HepG2 (cell line): ENCODE results near the gene BLOC1S1. TPM values are rescaled to one million over a fixed set of nuclear protein-coding genes. Genes with fewer than 3 reads are reported as not detected.

ENCODE experiments used
- ATAC-seq: fragments of 200-7000 bp; cut with Tn5 transposase; 3 replicates; pipeline ENCODE4 v1.9.1; 2020; ENCODE audit warnings: mild to moderate bottlenecking, moderate library complexity
- BruUV-seq: library from RNA; stranded (reverse); fragments of 400-500 nt; replicated peaks from 2 replicates; lab custom pipeline; 2021; lab: Mats Ljungman, UMichigan
- CTCF ChIA-PET: fragments of 300-600 bp; formaldehyde crosslinking; extraction: SDS; loops from one replicate; lab custom pipeline; 2021; ENCODE audit warnings: low total read pairs, inconsistent platforms, low intra/inter-chr PET ratio; lab: Yijun Ruan, JAX
- POLR2A ChIA-PET: fragments of 350-600 bp; sonication (Branson Sonifier 250); formaldehyde crosslinking; loops from one replicate; lab custom pipeline; 2020; ENCODE audit warnings: antibody characterized with exemption, inconsistent platforms; lab: Yijun Ruan, JAX
- DNase-seq: peaks from one replicate; pipeline ENCODE4 v3.0.0-alpha.2; 2015; ENCODE audit warnings: low spot score
- FAIRE-seq: peaks from 3 replicates; lab custom pipeline; 2011; peaks lifted over from hg19 to GRCh38; lab: Jason Lieb, UNC
- H2AFZ ChIP-seq: one replicate; pipeline ENCODE4 v1.6.1; 2011; ENCODE audit warnings: low read length, inconsistent platforms
- H3K27ac ChIP-seq: fragments of 300-600 bp; 3 replicates; pipeline ENCODE4 v1.8.0; 2011; ENCODE audit warnings: mixed run types, mild to moderate bottlenecking, mixed read lengths, low read length, inconsistent platforms; ENCODE audit not compliant: insufficient read depth; ENCODE audit errors: extremely low read length
- H3K27me3 ChIP-seq, 2 experiments: fragments of 200-600 bp in 1 of 2; 2 replicates in 1 of 2; 3 replicates in 1 of 2; pipeline versions ENCODE4 v1.6.0 to v1.8.0; 2011; ENCODE audit warnings: low read length in 2 of 2, mild to moderate bottlenecking in 2 of 2, moderate library complexity in 2 of 2, inconsistent platforms in 1 of 2; ENCODE audit not compliant: insufficient read depth in 2 of 2, control insufficient read depth in 1 of 2
- H3K36me3 ChIP-seq, 2 experiments: fragments of 200-600 bp in 1 of 2; replicated peaks in 1 of 2; 2 replicates in 1 of 2; 3 replicates in 1 of 2; pipeline versions ENCODE4 v1.5.1 to v1.8.0; 2011; ENCODE audit warnings: low read length in 2 of 2, inconsistent platforms in 1 of 2; ENCODE audit not compliant: insufficient read depth in 2 of 2, control insufficient read depth in 1 of 2
- H3K4me1 ChIP-seq: 2 replicates; pipeline ENCODE4 v1.5.1; 2012; ENCODE audit warnings: low read length, inconsistent platforms; ENCODE audit not compliant: insufficient read depth
- H3K4me2 ChIP-seq: 2 replicates; pipeline ENCODE4 v1.6.0; 2011; ENCODE audit warnings: low read depth, low read length, inconsistent platforms
- H3K4me3 ChIP-seq, 3 experiments: fragments of 200-600 bp in 1 of 3; sonication (generic), shearing (Covaris generic) in 1 of 3; replicated peaks in 1 of 3; 2 replicates each; pipeline ENCODE4 v1.5.1; 2011 to 2016; ENCODE audit warnings: low read length in 3 of 3, inconsistent platforms in 2 of 3, low read depth in 2 of 3, mild to moderate bottlenecking in 2 of 3, control low read depth in 1 of 3, mixed read lengths in 1 of 3; ENCODE audit not compliant: insufficient read depth in 1 of 3
- H3K79me2 ChIP-seq: one replicate; pipeline ENCODE4 v1.6.1; 2011; ENCODE audit warnings: low read length, inconsistent platforms; ENCODE audit not compliant: insufficient read depth
- H3K9ac ChIP-seq: 2 replicates; pipeline ENCODE4 v1.6.0; 2011; ENCODE audit warnings: mild to moderate bottlenecking, low read depth, low read length, inconsistent platforms; ENCODE audit not compliant: insufficient read depth
- H3K9me3 ChIP-seq: 2 replicates; pipeline ENCODE4 v1.5.1; 2012; ENCODE audit warnings: mild to moderate bottlenecking, low read length
- H4K20me1 ChIP-seq: 2 replicates; pipeline ENCODE4 v1.6.0; 2011; ENCODE audit warnings: inconsistent platforms, mild to moderate bottlenecking, low read length, moderate library complexity; ENCODE audit not compliant: insufficient read depth
- KLF6 ChIP-seq: IDR thresholded peaks from 2 replicates; pipeline ENCODE4 v1.8.0; 2016; ENCODE audit warnings: missing biosample characterization, missing genetic modification reagents
- MBNL3 ChIP-seq: fragments of 250-450 bp; sonication (Bioruptor Pico); conservative IDR thresholded peaks from 2 replicates; pipeline ENCODE4 v1.8.0; 2022; ENCODE audit warnings: mild to moderate bottlenecking, inconsistent platforms
- NFYC ChIP-seq: IDR thresholded peaks from 2 replicates; pipeline ENCODE4 v1.6.1; 2016; ENCODE audit warnings: missing genetic modification reagents, missing compliant biosample characterization
- RBM39 ChIP-seq: fragments of 200-400 bp; formaldehyde crosslinking; IDR thresholded peaks from one replicate; pipeline ENCODE4 v1.6.1; 2018; ENCODE audit warnings: antibody characterized with exemption, mild to moderate bottlenecking, low read depth, low read length; ENCODE audit not compliant: poor library complexity, severe bottlenecking
- ZIK1 ChIP-seq: sonication (generic); formaldehyde crosslinking; IDR thresholded peaks from 2 replicates; pipeline ENCODE4 v1.5.0; 2020; ENCODE audit warnings: mild to moderate bottlenecking, low read depth, missing genetic modification reagents, borderline replicate concordance
- ZNF549 ChIP-seq: sonication (generic); formaldehyde crosslinking; IDR thresholded peaks from 2 replicates; pipeline ENCODE4 v1.5.0; 2020; ENCODE audit warnings: missing genetic modification reagents
- ZNF75D ChIP-seq: sonication (generic); formaldehyde crosslinking; IDR thresholded peaks from 2 replicates; pipeline ENCODE4 v1.8.1; 2023; ENCODE audit warnings: missing genetic modification reagents, mild to moderate bottlenecking, borderline replicate concordance
- ZNF792 ChIP-seq: IDR thresholded peaks from 2 replicates; pipeline ENCODE4 v1.6.1; 2016
- WGBS: methylation state at CpG from one replicate; pipeline ENCODE4 v1.1.6; 2017; ENCODE audit warnings: low lambda C conversion rate; 5-methylcytosine and 5-hydroxymethylcytosine counted together
- in situ Hi-C: cut with HindIII; loops from 2 replicates; pipeline ENCODE4 v1.10.0; 2017; ENCODE audit warnings: low pct_unique_long_range_greater_than_20kb; ENCODE audit not compliant: extremely low pct_ligation_motif_present
- intact Hi-C: fragments of 100-400 bp; cut with micrococcal nuclease; formaldehyde crosslinking; loops from one replicate; pipeline ENCODE4 v1.10.0; 2022; ENCODE audit not compliant: unreplicated experiment
- polyA plus RNA-seq, 8 experiments: library from polyadenylated mRNA; depleted of rRNA in 3 of 8; stranded (reverse) in 7 of 8; unstranded in 1 of 8; fragments of >200 nt; fragmentation: Illumina TruSeq in 4 of 8; extraction: Trizol in 4 of 8; gene quantifications; 2 replicates each; pipeline versions ENCODE4 v1.2.1 to v1.2.3, GENCODE V29; 2011 to 2016; ENCODE audit warnings: low read depth in 4 of 8, missing spikeins in 1 of 8, mixed read lengths in 1 of 8; ENCODE audit not compliant: insufficient read depth in 1 of 8
- total RNA-seq, 5 experiments: library from RNA; depleted of rRNA; stranded (reverse); fragments of >200 nt; fragmentation: Illumina TruSeq; extraction: Trizol; gene quantifications; 2 replicates each; pipeline ENCODE4 v1.2.3, GENCODE V29; 2016; ENCODE audit warnings: low read depth in 1 of 5
- TF ChIP-seq, protein P1 (sequence below), 2 experiments: sonication (generic) in 1 of 2; formaldehyde crosslinking in 1 of 2; IDR thresholded peaks; 2 replicates each; pipeline versions ENCODE4 v1.6.1 to v1.9.0; 2014 to 2022; ENCODE audit warnings: antibody characterized with exemption in 1 of 2, borderline replicate concordance in 1 of 2, inconsistent platforms in 1 of 2, low read depth in 1 of 2, missing genetic modification reagents in 1 of 2
- TF ChIP-seq, protein P2 (sequence below): fragments of 450-650 bp; IDR thresholded peaks from 2 replicates; pipeline ENCODE4 v1.6.1; 2017
- TF ChIP-seq, protein P3 (sequence below): sonication (generic); formaldehyde crosslinking; IDR thresholded peaks from 2 replicates; pipeline ENCODE4 v1.8.1; 2023; ENCODE audit warnings: mild to moderate bottlenecking, moderate library complexity, missing genetic modification reagents
- TF ChIP-seq, protein P4 (sequence below): sonication (generic); formaldehyde crosslinking; IDR thresholded peaks from 2 replicates; pipeline ENCODE4 v1.4.0; 2020; ENCODE audit warnings: mild to moderate bottlenecking, low read depth, missing genetic modification reagents

Gene BLOC1S1
- total and polyA plus RNA-seq, 2 of the 13 experiments (the other 11 are each of a cell fraction or from before 2014, with no cell fraction given), result 55.1 to 95.3 TPM

DNA sequence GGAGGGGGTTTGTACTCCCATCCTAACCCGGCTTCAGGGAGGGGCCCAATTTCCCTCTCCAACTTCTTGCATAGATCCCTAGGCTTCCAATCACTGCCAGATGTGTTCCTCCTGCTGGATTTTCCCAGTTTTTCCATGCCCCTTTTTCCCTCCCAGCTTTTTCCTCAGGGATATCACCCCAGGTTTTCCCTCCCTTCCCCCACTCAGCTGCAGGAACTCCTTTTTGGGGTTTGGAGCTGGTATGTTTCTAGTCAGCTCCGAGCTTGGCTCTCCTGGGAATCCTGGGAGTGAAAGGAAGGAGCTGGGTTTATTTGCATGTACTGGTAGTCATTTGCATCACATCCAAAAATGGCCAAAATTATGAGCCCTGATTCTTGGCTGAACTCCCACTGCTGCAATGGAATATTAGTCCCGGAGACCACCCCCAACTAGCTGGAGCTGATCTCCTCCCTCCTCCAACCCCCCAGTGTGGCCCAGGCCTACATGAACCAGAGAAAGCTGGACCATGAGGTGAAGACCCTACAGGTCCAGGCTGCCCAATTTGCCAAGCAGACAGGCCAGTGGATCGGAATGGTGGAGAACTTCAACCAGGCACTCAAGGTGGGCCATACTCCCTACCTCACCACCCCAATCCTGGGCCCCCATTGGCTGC is 2.9 kb downstream of the BLOC1S1 start:
- H4K20me1 ChIP-seq, result no peaks in the 10 kb centered on the region
- ChIA-PET CTCF (no interaction called here), POLR2A (interaction anchor here (1.2 to 5.3 kb wide), 4 partner anchors 11 to 37 kb away, joined by 4 to 38 read pairs (median 20); partner anchors contain the start of gene CD63)
- ATAC-seq (no peak), DNase-seq (no peak), FAIRE-seq (no peak)
- no peak overlapping the region for H3K4me3 ChIP-seq
- no peak overlapping the region for H3K27ac ChIP-seq
- H3K4me1 ChIP-seq, result peaks cover 76% of the 10 kb centered on the region
- intact Hi-C loops, result no loop called here
- WGBS, result 92% methylated on average over 3 of the region's 4 CpGs
- H3K79me2 ChIP-seq, result no peaks in the 10 kb centered on the region
- no TSS peak for BruUV-seq
- no peaks in the 10 kb centered on the region for H3K9me3 ChIP-seq
- no peak overlapping the region for H3K9ac ChIP-seq
- H3K27me3 ChIP-seq, result no peaks in the 10 kb centered on the region
- no peak overlapping the region for H2AFZ ChIP-seq
- no peaks in the 10 kb centered on the region; a peak in 1 of 5 replicates for H3K36me3 ChIP-seq
- H3K4me2 ChIP-seq, result no peak overlapping the region; the same call in 1 of the 2 replicates
- in situ Hi-C loops, result no loop called here
- TF ChIP-seq ZNF792 (CRISPR knock-in tag) (no peak), ZNF549 (no peak), ZIK1 (CRISPR knock-in tag) (no peak), ZNF75D (CRISPR knock-in tag) (no peak), NFYC (no peak), RBM39 (no peak), KLF6 (CRISPR knock-in tag) (no peak), MBNL3 (no peak)
- TF ChIP-seq, protein P1, sequence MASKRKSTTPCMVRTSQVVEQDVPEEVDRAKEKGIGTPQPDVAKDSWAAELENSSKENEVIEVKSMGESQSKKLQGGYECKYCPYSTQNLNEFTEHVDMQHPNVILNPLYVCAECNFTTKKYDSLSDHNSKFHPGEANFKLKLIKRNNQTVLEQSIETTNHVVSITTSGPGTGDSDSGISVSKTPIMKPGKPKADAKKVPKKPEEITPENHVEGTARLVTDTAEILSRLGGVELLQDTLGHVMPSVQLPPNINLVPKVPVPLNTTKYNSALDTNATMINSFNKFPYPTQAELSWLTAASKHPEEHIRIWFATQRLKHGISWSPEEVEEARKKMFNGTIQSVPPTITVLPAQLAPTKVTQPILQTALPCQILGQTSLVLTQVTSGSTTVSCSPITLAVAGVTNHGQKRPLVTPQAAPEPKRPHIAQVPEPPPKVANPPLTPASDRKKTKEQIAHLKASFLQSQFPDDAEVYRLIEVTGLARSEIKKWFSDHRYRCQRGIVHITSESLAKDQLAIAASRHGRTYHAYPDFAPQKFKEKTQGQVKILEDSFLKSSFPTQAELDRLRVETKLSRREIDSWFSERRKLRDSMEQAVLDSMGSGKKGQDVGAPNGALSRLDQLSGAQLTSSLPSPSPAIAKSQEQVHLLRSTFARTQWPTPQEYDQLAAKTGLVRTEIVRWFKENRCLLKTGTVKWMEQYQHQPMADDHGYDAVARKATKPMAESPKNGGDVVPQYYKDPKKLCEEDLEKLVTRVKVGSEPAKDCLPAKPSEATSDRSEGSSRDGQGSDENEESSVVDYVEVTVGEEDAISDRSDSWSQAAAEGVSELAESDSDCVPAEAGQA (IDR thresholded peaks at IDR 0.05; ENCODE audit: low read depth), result no peak
- TF ChIP-seq, protein P1 (CRISPR knock-in tag; IDR thresholded peaks at IDR 0.05; ENCODE audit: borderline replicate concordance), result no peak
- TF ChIP-seq, protein P2, sequence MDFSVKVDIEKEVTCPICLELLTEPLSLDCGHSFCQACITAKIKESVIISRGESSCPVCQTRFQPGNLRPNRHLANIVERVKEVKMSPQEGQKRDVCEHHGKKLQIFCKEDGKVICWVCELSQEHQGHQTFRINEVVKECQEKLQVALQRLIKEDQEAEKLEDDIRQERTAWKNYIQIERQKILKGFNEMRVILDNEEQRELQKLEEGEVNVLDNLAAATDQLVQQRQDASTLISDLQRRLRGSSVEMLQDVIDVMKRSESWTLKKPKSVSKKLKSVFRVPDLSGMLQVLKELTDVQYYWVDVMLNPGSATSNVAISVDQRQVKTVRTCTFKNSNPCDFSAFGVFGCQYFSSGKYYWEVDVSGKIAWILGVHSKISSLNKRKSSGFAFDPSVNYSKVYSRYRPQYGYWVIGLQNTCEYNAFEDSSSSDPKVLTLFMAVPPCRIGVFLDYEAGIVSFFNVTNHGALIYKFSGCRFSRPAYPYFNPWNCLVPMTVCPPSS, result no peak
- TF ChIP-seq, protein P3, sequence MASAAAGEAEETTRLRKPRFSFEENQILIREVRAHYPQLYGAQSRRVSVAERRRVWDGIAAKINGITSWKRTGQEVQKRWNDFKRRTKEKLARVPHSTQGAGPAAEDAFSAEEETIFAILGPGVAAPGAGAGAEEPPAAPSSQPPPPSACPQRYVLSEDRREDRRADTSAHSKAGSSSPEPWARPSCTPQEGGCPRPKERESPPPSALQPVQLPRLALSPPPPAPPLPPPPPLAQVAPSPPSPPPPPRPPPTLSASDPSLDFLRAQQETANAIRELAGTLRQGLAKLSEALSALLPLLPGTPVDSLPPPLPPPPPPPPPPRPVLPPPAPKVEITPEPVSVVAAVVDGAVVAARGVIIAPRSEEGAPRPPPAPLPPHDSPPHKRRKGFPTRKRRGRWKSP (CRISPR knock-in tag), result no peak
- TF ChIP-seq, protein P4, sequence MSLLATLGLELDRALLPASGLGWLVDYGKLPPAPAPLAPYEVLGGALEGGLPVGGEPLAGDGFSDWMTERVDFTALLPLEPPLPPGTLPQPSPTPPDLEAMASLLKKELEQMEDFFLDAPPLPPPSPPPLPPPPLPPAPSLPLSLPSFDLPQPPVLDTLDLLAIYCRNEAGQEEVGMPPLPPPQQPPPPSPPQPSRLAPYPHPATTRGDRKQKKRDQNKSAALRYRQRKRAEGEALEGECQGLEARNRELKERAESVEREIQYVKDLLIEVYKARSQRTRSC (CRISPR knock-in tag), result no peak
